Activated CD4-positive, alpha-beta memory T cell treated with anti-CD3 and anti-CD28 coated beads for 36 hours (primary cell): Measurements from ENCODE around the gene TUT4. TPM values are rescaled to one million over a fixed set of nuclear protein-coding genes. Genes with fewer than 3 reads are reported as not detected.

ENCODE experiments used
- CTCF ChIA-PET: fragments of 350-600 bp; sonication (Branson Sonifier 250); formaldehyde crosslinking; loops from one replicate; lab custom pipeline; 2021; ENCODE audit warnings: antibody characterized with exemption, inconsistent platforms; lab: Charles Lee
- POLR2A ChIA-PET: fragments of 350-600 bp; sonication (Branson Sonifier 250); formaldehyde crosslinking; loops from one replicate; lab custom pipeline; 2021; ENCODE audit warnings: antibody characterized with exemption; lab: Charles Lee
- DNase-seq: peaks from one replicate; pipeline ENCODE4 v3.0.0-alpha.2; 2020
- H3K27ac Mint-ChIP-seq: one replicate; pipeline ENCODE4 v1.8.0; 2021; ENCODE audit warnings: mixed read lengths
- H3K27me3 Mint-ChIP-seq: one replicate; pipeline ENCODE4 v1.8.0; 2021; ENCODE audit warnings: mixed read lengths
- H3K36me3 Mint-ChIP-seq: one replicate; pipeline ENCODE4 v1.8.0; 2021; ENCODE audit warnings: mixed read lengths
- H3K4me1 Mint-ChIP-seq: one replicate; pipeline ENCODE4 v1.8.0; 2021; ENCODE audit warnings: low read depth, mixed read lengths
- H3K4me3 Mint-ChIP-seq: one replicate; pipeline ENCODE4 v1.8.0; 2021; ENCODE audit warnings: mild to moderate bottlenecking, mixed read lengths
- H3K9me3 Mint-ChIP-seq: one replicate; pipeline ENCODE4 v1.8.0; 2021; ENCODE audit warnings: mixed read lengths
- intact Hi-C: fragments of 100-400 bp; cut with micrococcal nuclease; formaldehyde crosslinking; loops from one replicate; pipeline ENCODE4 v1.15.1; 2023
- total RNA-seq, 2 experiments: library from RNA; stranded (reverse); gene quantifications; one replicate each; pipeline ENCODE4 v1.2.3, GENCODE V29; 2021

Gene TUT4
- total RNA-seq, 2 experiments from 2014 or later: 54.6 to 62.1 TPM

DNA sequence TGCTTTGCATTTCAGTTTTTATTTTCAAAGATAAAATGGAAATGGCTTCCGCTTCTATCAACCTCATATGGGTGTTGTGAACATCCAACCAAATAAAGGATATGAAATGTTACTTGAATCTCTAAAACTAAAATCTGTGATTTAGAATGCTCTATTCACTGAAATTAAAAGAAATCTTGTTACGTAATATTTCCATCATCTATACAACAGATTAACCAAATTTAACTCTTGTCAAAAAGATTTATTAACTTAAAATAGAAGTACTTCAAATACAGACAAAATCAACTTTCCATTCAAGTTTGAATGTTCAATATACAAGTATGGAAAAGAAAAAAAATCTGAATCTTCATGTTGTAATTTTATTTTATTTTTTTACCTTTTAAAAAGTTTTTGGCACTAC lies 129.8 kb downstream of the TUT4 start:
- peak overlapping the region; percentile 58 for H3K27ac Mint-ChIP-seq
- ChIA-PET POLR2A (interaction anchor here (1.1 to 2.0 kb wide), 3 partner anchors 19 to 130 kb away, joined by 3 to 12 read pairs (median 5); partner anchors contain the start of genes CC2D1B, ORC1 and PRPF38A), CTCF (interaction anchor here (1.0 to 1.6 kb wide), 4 partner anchors 9 to 263 kb away, joined by 3 to 10 read pairs (median 6); partner anchors contain the start of genes ORC1 and PRPF38A)
- H3K4me3 Mint-ChIP-seq: no peak overlapping the region
- H3K27me3 Mint-ChIP-seq: no peaks in the 10 kb centered on the region
- no peaks in the 10 kb centered on the region for H3K9me3 Mint-ChIP-seq
- DNase-seq: no peak
- peaks cover 46% of the 10 kb centered on the region for H3K4me1 Mint-ChIP-seq
- intact Hi-C loops: loop anchor here (5.0 kb wide), 2 partner anchors 99 to 209 kb away; partner anchors contain the start of gene SHISAL2A
- H3K36me3 Mint-ChIP-seq: peaks cover 28% of the 10 kb centered on the region

DNA sequence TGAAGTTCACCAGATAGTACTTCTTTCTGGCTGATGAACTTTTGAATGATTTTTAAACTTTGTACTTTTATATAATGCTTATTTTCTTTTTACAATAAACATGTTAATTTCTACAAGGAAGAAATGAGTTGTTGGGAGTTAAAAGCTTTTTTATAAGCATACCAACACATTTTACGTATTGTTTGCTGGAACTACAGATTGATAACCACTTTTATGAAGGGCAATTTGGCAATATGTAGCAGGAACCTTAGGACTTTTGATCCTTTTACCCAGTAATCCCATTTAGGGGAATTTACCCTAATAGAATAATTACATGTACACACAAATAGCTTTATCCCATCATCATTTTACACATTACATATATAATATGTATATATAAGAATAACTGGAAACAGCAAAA lies 132.2 kb downstream of the TUT4 start:
- ChIA-PET CTCF (interaction anchor here (0.7 kb wide), 1 partner anchor 56 kb away, joined by 3 read pairs; no protein-coding TSS in a partner anchor), POLR2A (no interaction called here)
- intact Hi-C loops: loop anchor here (5.0 kb wide), 2 partner anchors 102 to 212 kb away; partner anchors contain the start of gene SHISAL2A
- H3K9me3 Mint-ChIP-seq: no peaks in the 10 kb centered on the region
- no peak overlapping the region for H3K4me3 Mint-ChIP-seq
- H3K4me1 Mint-ChIP-seq: peaks cover 34% of the 10 kb centered on the region
- H3K27me3 Mint-ChIP-seq: no peaks in the 10 kb centered on the region
- no peak for DNase-seq
- H3K27ac Mint-ChIP-seq: no peak overlapping the region
- H3K36me3 Mint-ChIP-seq: peaks cover 36% of the 10 kb centered on the region

DNA sequence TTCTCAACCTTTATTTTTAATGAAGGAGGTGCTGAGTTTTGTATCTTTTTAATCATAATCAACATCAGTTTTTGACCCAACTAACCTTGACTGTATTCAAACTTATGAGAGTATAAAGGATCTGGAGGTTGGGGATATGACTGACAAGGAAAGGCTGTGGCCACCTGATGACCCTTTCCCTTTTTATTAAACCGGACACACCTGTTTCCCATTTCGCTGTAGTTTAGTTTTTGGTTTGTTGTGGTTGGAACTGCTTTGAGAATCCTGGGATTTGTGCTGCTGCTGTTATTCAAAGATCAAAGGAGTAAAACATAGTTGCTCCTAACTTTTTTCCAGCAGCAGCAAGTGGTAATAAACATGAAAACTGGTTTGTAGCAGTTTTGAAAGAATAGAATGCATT lies 136.1 kb downstream of the TUT4 start:
- no peak overlapping the region for H3K4me3 Mint-ChIP-seq
- intact Hi-C loops: no loop called here
- peaks cover 56% of the 10 kb centered on the region for H3K36me3 Mint-ChIP-seq
- no peak overlapping the region for H3K27ac Mint-ChIP-seq
- ChIA-PET POLR2A (no interaction called here), CTCF (no interaction called here)
- DNase-seq: no peak
- no peaks in the 10 kb centered on the region for H3K27me3 Mint-ChIP-seq
- peaks cover 23% of the 10 kb centered on the region for H3K4me1 Mint-ChIP-seq
- H3K9me3 Mint-ChIP-seq: no peaks in the 10 kb centered on the region

DNA sequence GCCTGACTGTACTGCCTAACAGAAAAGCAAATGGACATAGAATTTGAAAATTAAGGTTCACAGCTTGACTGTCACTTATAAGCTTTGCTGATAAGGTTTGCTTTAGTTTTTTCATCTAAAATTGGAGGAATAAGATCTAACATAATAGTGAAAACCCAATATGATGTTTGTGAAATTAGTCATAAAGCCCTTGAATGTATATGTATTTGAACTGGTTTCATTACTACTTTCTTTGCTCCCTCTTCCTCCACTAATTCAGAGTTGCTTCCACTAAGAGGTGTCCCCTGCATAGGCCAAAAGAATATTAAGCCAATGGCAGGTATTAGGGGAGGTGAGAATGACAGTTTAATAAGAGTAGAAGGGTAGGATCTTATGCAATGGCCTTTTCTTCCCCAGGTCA lies 137.9 kb downstream of the TUT4 start:
- Mint-ChIP-seq H3K27me3 (no peaks in the 10 kb centered on the region), H3K9me3 (no peaks in the 10 kb centered on the region), H3K4me3 (no peak overlapping the region), H3K36me3 (peaks cover 70% of the 10 kb centered on the region), H3K4me1 (peaks cover 23% of the 10 kb centered on the region), H3K27ac (peak overlapping the region; percentile 45)
- POLR2A ChIA-PET: interaction anchor here (2.3 kb wide), 1 partner anchor 11 kb away, joined by 8 read pairs; the partner anchor contains the start of genes ORC1 and PRPF38A
- no peak for DNase-seq
- intact Hi-C loops: no loop called here
- CTCF ChIA-PET: no interaction called here

DNA sequence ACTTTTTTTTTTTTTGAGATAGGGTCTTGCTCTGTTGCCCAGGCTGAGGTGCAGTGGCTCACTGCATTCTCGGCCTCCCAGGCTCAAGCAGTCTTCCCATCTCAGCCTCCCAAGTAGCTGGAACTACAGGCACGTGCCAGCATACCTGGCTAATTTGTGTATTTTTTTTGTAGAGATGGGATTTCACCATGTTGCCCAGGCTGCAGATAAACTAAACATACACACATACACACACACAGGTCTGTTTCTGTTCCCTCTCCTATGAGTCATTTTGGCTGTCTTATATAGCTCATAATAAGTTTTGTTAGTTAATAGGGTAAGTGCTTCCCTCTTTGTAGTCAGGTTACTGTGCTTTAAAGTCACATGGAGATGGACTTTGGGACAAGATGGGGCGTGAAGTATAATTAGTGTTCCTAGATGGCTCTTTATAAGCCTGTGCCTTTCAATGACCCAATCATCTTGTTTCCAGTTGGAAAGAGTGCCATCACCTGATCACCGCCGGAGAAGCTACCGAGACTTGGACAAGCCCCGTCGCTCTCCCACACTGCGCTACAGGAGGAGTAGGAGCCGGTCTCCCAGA lies 139.4 kb downstream of the TUT4 start:
- no peak for DNase-seq
- ChIA-PET POLR2A (interaction anchor here (2.3 kb wide), 1 partner anchor 9 kb away, joined by 8 read pairs; the partner anchor contains the start of genes ORC1 and PRPF38A), CTCF (interaction anchor here (1.1 kb wide), 1 partner anchor 10 kb away, joined by 3 read pairs; no protein-coding TSS in a partner anchor)
- intact Hi-C loops: no loop called here
- Mint-ChIP-seq H3K27ac (peak overlapping the region; percentile 26), H3K4me1 (peaks cover 15% of the 10 kb centered on the region), H3K9me3 (no peaks in the 10 kb centered on the region), H3K27me3 (no peaks in the 10 kb centered on the region), H3K4me3 (no peak overlapping the region), H3K36me3 (peaks cover 70% of the 10 kb centered on the region)

DNA sequence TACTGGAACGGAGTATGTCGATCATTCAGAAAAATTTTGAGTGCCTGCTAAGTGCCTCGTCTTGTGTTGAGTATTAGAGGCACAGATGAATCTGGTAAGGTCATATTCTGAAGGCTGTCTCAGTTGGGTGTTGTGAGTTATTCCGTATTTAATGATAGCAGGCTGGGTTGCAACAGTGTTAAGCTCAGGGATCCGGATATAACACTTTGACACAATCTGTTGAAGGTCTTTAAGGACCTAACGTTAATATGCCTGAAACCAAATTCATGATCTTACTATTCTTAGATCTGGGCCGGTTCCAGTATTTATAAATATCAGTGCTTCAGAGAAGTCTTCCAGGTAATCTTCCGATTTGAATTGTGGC lies 147.9 kb downstream of the TUT4 start:
- peaks cover 39% of the 10 kb centered on the region for H3K4me1 Mint-ChIP-seq
- ChIA-PET CTCF (interaction anchor here (0.8 to 4.6 kb wide), 10 partner anchors 12 to 292 kb away, joined by 3 to 40 read pairs (median 4); no protein-coding TSS in a partner anchor), POLR2A (interaction anchor here (1.0 to 2.4 kb wide), 15 partner anchors 9 to 350 kb away, joined by 3 to 21 read pairs (median 5); partner anchors contain the start of genes BTF3L4, CC2D1B, SHISAL2A and TUT4)

DNA sequence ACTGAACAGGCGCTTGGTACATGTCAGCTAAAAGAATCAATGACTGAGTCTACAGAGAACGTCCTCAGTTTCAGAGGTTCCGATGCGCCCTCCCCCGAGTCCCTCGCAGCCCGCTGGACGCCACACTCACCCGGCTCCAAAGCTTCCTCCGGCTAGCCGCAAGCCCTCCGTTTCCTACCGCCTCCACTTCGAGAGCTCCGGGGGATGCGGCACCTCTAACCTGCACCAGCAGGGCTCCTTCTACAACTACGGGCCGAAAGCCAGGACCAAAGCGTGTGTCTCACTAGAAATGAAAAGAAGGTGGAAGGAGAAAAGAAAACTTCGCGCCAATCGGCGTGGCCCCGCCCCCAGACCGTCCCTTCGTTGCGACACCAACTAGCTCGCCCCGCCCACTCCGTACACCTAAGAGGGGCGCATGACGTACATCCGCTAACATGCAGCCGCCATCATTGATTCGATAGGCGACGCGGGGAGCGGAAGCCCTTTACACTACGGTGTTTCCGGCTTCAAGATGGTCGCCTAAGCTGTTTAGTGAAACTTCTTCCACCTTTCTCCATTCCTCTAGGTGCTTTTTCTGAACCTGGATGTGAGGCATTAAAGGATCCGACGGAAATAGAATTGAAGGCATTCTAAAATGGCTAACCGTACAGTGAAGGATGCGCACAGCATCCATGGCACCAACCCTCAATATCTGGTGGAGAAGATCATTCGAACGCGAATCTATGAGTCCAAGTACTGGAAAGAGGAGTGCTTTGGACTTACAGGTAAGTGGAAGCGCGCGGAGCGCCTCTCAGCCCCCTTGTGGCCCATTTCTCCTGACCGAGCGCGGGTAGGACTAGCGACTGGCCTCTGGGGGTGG lies 148.5 kb downstream of the TUT4 start, which contains the start of the genes ORC1 and PRPF38A:
Gene ORC1, minus strand, starts transcription at position 308 of the 859 bp plus-strand sequence. CDS start 2,200 bp downstream, outside the sequence.
Gene PRPF38A, plus strand, starts transcription at position 487 of the 859 bp plus-strand sequence. Its CDS starts 148 bp downstream, at position 635.
- DNase-seq: peak; percentile 99
- Mint-ChIP-seq H3K36me3 (peaks cover 56% of the 10 kb centered on the region), H3K4me1 (peaks cover 39% of the 10 kb centered on the region), H3K9me3 (no peaks in the 10 kb centered on the region), H3K27me3 (no peaks in the 10 kb centered on the region), H3K4me3 (peak within 1 kb of the TSS; percentile 100), H3K27ac (peak within 1 kb of the TSS; percentile 96)
- intact Hi-C loops: loop anchor here (1.0 to 5.0 kb wide), 8 partner anchors 20 to 348 kb away; partner anchors contain the start of genes BTF3L4, CC2D1B and ZFYVE9
- ChIA-PET CTCF (interaction anchor here (0.8 to 4.6 kb wide), 13 partner anchors 11 to 293 kb away, joined by 3 to 40 read pairs (median 4); no protein-coding TSS in a partner anchor), POLR2A (interaction anchor here (0.7 to 2.4 kb wide), 20 partner anchors 10 to 372 kb away, joined by 3 to 21 read pairs (median 4); partner anchors contain the start of genes BTF3L4, CC2D1B, SHISAL2A and TUT4)

More for the DNA sequence above, 147.9 kb downstream of the TUT4 start:
- Mint-ChIP-seq H3K9me3 (no peaks in the 10 kb centered on the region), H3K36me3 (peaks cover 52% of the 10 kb centered on the region), H3K27me3 (no peaks in the 10 kb centered on the region), H3K27ac (peak overlapping the region; percentile 96), H3K4me3 (peak overlapping the region; percentile 100)
- intact Hi-C loops: loop anchor here (1.0 to 5.0 kb wide), 8 partner anchors 19 to 349 kb away; partner anchors contain the start of genes BTF3L4, CC2D1B and ZFYVE9
- no peak for DNase-seq

DNA sequence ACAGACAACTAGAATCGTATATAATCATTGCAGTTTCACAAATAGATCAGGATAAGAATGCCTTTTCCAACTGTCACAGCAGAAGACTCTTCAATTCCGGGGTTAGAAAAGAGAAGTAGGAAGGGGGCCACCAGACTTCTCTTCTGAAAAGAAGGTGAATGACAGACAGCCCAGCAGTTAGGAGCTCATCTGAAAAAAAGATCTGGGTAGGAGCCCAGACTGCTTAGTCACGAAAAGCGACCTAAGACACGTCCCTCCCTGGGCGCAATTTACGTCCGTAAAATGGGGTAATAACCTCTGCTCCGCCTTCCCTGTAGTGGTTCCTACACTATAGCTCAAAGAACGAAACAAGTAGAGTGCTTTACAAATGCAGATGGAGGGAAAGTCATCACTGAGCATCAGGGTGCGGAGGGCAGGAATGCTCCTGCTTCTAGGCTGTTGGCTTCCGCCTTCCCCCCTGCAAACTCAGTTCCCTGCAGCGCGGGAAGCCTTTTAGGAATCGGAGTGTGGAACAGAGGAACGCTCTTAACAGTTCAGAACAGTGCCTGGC lies 149.3 kb downstream of the TUT4 start:
- DNase-seq: peak; percentile 76
- peak overlapping the region; percentile 96 for H3K27ac Mint-ChIP-seq
- ChIA-PET CTCF (interaction anchor here (0.9 to 4.6 kb wide), 10 partner anchors 15 to 294 kb away, joined by 3 to 40 read pairs (median 4); no protein-coding TSS in a partner anchor), POLR2A (interaction anchor here (0.9 to 2.4 kb wide), 18 partner anchors 11 to 371 kb away, joined by 3 to 21 read pairs (median 6); partner anchors contain the start of genes BTF3L4, CC2D1B, SHISAL2A and TUT4)
- intact Hi-C loops: loop anchor here (1.0 to 5.0 kb wide), 8 partner anchors 21 to 347 kb away; partner anchors contain the start of genes BTF3L4, CC2D1B and ZFYVE9
- no peaks in the 10 kb centered on the region for H3K27me3 Mint-ChIP-seq
- no peaks in the 10 kb centered on the region for H3K9me3 Mint-ChIP-seq
- H3K4me3 Mint-ChIP-seq: peak overlapping the region; percentile 100
- peaks cover 54% of the 10 kb centered on the region for H3K36me3 Mint-ChIP-seq
- H3K4me1 Mint-ChIP-seq: peaks cover 39% of the 10 kb centered on the region

DNA sequence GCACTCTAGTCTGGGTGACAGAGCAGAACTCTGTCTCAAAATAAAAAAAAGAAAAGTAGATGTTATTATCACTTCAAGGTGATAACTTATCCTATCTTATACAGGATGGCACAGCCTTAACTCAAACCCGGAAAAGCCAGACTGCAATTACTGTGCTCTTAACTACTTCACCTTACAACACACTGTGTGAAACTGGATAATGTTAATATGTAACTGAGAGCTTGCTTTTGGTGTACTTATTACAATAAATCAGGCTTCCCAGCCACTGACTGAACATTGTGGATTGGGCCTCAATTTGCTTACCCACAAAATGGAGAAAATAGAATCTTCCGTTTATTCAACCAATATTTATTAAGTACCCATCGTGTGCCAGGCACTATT lies 150.0 kb downstream of the TUT4 start:
- CTCF ChIA-PET: interaction anchor here (4.6 kb wide), 1 partner anchor 283 kb away, joined by 40 read pairs; no protein-coding TSS in a partner anchor
- peak overlapping the region; percentile 100 for H3K4me3 Mint-ChIP-seq
- no peak overlapping the region for H3K27ac Mint-ChIP-seq
- H3K27me3 Mint-ChIP-seq: no peaks in the 10 kb centered on the region
- H3K9me3 Mint-ChIP-seq: no peaks in the 10 kb centered on the region
- no peak for DNase-seq
- H3K36me3 Mint-ChIP-seq: peaks cover 49% of the 10 kb centered on the region
- peaks cover 36% of the 10 kb centered on the region for H3K4me1 Mint-ChIP-seq
- intact Hi-C loops: loop anchor here (5.0 kb wide), 1 partner anchor 261 kb away; the partner anchor contains the start of gene ZFYVE9
- POLR2A ChIA-PET: no interaction called here

DNA sequence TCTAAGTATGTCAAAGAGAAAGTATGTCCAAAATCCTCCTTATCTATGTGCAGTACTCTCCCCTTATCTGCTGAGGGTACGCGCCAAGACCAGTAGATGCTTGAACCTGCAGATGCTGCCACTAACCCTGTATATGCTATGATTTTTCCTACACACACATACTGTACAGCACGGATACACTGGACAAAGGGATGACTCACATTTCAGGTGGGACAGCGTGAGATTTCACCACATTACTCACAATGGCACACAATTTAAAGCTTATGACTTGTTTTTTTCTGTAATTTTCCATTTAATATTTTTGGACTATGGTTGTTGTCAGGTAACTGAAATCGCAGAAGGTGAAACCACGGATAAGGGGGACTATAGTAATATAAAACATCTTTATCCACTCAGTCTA lies 152.8 kb downstream of the TUT4 start:
- Mint-ChIP-seq H3K9me3 (no peaks in the 10 kb centered on the region), H3K4me3 (no peak overlapping the region), H3K36me3 (peaks cover 61% of the 10 kb centered on the region), H3K4me1 (peaks cover 17% of the 10 kb centered on the region), H3K27ac (no peak overlapping the region), H3K27me3 (no peaks in the 10 kb centered on the region)
- no peak for DNase-seq
- POLR2A ChIA-PET: interaction anchor here (1.1 kb wide), 1 partner anchor 19 kb away, joined by 3 read pairs; no protein-coding TSS in a partner anchor
- CTCF ChIA-PET: no interaction called here
- intact Hi-C loops: loop anchor here (5.0 kb wide), 1 partner anchor 258 kb away; the partner anchor contains the start of gene ZFYVE9
